HG03097 (cell line): ENCODE measurements around the gene NXPH2.

Experiments
- ATAC-seq: cut with Tn5 transposase; IDR thresholded peaks from one replicate; pipeline ENCODE4 v1.9.1; 2021; ENCODE audit not compliant: unreplicated experiment, low FRiP score

NXPH2 gene

GRCh38 chr2:138779781-138780445 lies at the start of gene NXPH2:
TSS of gene NXPH2 (minus strand) at chr2:138780390. CDS start at chr2:138780241, 149 bp downstream.
- no peak for ATAC-seq

GRCh38 chr2:138829326-138829919 lies 49.2 kb upstream of the NXPH2 start:
- no peak for ATAC-seq

- ATAC-seq = peak; percentile 67
These were observed 47.4 kb upstream of the NXPH2 start for GRCh38 chr2:138827426-138828054.

- no peak for ATAC-seq
These were observed 43.5 kb upstream of the NXPH2 start for GRCh38 chr2:138823666-138824065.

- no peak for ATAC-seq
These were observed 39.8 kb upstream of the NXPH2 start for GRCh38 chr2:138819964-138820363.

GRCh38 chr2:138818556-138818955 lies 38.4 kb upstream of the NXPH2 start:
- ATAC-seq = no peak

- no peak for ATAC-seq
These were observed 34.1 kb upstream of the NXPH2 start for GRCh38 chr2:138814123-138814898.

GRCh38 chr2:138811431-138811830 lies 31.2 kb upstream of the NXPH2 start:
- no peak for ATAC-seq

GRCh38 chr2:138794724-138795123 lies 14.5 kb upstream of the NXPH2 start:
- ATAC-seq = no peak

GRCh38 chr2:138787053-138787666 lies 7.0 kb upstream of the NXPH2 start:
- ATAC-seq = no peak

- ATAC-seq = no peak
These were observed 2.2 kb upstream of the NXPH2 start for GRCh38 chr2:138782383-138782782.

- no peak for ATAC-seq
These were observed 718 bp upstream of the NXPH2 start for GRCh38 chr2:138780908-138781307.

GRCh38 chr2:138780446-138780880 lies 273 bp upstream of the NXPH2 start:
- no peak for ATAC-seq

- no peak for ATAC-seq
These were observed 797 bp downstream of the NXPH2 start for GRCh38 chr2:138779406-138779780.

- ATAC-seq = no peak
These were observed 2.2 kb downstream of the NXPH2 start for GRCh38 chr2:138777996-138778395.

- ATAC-seq = no peak
These were observed 4.5 kb downstream of the NXPH2 start for GRCh38 chr2:138775736-138776135.

- no peak for ATAC-seq
These were observed 8.7 kb downstream of the NXPH2 start for GRCh38 chr2:138771534-138771933.

GRCh38 chr2:138767101-138767500 lies 13.1 kb downstream of the NXPH2 start:
- no peak for ATAC-seq

- ATAC-seq = no peak
These were observed 13.7 kb downstream of the NXPH2 start for GRCh38 chr2:138766464-138766863.

- no peak for ATAC-seq
These were observed 16.2 kb downstream of the NXPH2 start for GRCh38 chr2:138763971-138764370.

- ATAC-seq = no peak
These were observed 17.7 kb downstream of the NXPH2 start for GRCh38 chr2:138762533-138762932.
